Type B pancreatic cell (in vitro differentiated cells): Measurements from ENCODE around the gene RBM5. TPM values are rescaled to one million over a fixed set of nuclear protein-coding genes. Genes with fewer than 3 reads are reported as not detected.

Experiments
- DNase-seq: peaks from one replicate; pipeline ENCODE4 v3.0.0; 2021; ENCODE audit warnings: mixed read lengths; ENCODE audit not compliant: unreplicated experiment; ENCODE audit errors: extremely low spot score
- H3K27ac Mint-ChIP-seq: 2 replicates; pipeline ENCODE4 v1.8.0; 2021; ENCODE audit warnings: mild to moderate bottlenecking, mixed read lengths
- H3K27me3 Mint-ChIP-seq: 2 replicates; pipeline ENCODE4 v1.8.0; 2021; ENCODE audit warnings: mixed read lengths
- H3K36me3 Mint-ChIP-seq: 2 replicates; pipeline ENCODE4 v1.8.0; 2021; ENCODE audit warnings: mixed read lengths
- H3K4me1 Mint-ChIP-seq: one replicate; pipeline ENCODE4 v1.8.0; 2021; ENCODE audit warnings: mixed read lengths; ENCODE audit not compliant: unreplicated experiment
- H3K4me3 Mint-ChIP-seq: 2 replicates; pipeline ENCODE4 v1.8.0; 2021; ENCODE audit warnings: mild to moderate bottlenecking, mixed read lengths
- H3K9me3 Mint-ChIP-seq: 2 replicates; pipeline ENCODE4 v1.8.0; 2021; ENCODE audit warnings: mixed read lengths
- CTCF ChIP-seq: fragments of 200-600 bp; sonication (generic); conservative IDR thresholded peaks from 2 replicates; pipeline ENCODE4 v1.5.0; 2021; ENCODE audit warnings: antibody characterized with exemption, mild to moderate bottlenecking
- total RNA-seq: library from RNA; stranded (reverse); gene quantifications from 2 replicates; pipeline ENCODE4 v1.2.1, GENCODE V29; 2021; ENCODE audit warnings: low replicate concordance

The RBM5 gene
- total RNA-seq, 1 donor from 2014 or later = 244 TPM

GRCh38 chr3:50155491-50155878 is 66.8 kb downstream of the RBM5 start:
- H3K4me1 Mint-ChIP-seq = peaks cover 57% of the 10 kb centered on the region
- H3K9me3 Mint-ChIP-seq = no peaks in the 10 kb centered on the region
- peak overlapping the region; percentile 96 for H3K4me3 Mint-ChIP-seq
- no peak for DNase-seq
- TF ChIP-seq CTCF = no peak
- peak overlapping the region; percentile 94 for H3K27ac Mint-ChIP-seq
- peaks cover 7% of the 10 kb centered on the region for H3K36me3 Mint-ChIP-seq
- H3K27me3 Mint-ChIP-seq = peaks cover 10% of the 10 kb centered on the region

GRCh38 chr3:50155891-50156290 is 67.2 kb downstream of the RBM5 start:
- Mint-ChIP-seq H3K4me3 (peak overlapping the region; percentile 96), H3K27ac (peak overlapping the region; percentile 94), H3K36me3 (peaks cover 7% of the 10 kb centered on the region), H3K27me3 (peaks cover 9% of the 10 kb centered on the region), H3K9me3 (no peaks in the 10 kb centered on the region), H3K4me1 (peaks cover 54% of the 10 kb centered on the region)
- TF ChIP-seq CTCF = no peak
- no peak for DNase-seq

GRCh38 chr3:50156549-50157493 is 68.1 kb downstream of the RBM5 start:
- peaks cover 9% of the 10 kb centered on the region for H3K27me3 Mint-ChIP-seq
- H3K4me1 Mint-ChIP-seq = peaks cover 52% of the 10 kb centered on the region
- no peak for DNase-seq
- H3K4me3 Mint-ChIP-seq = peak overlapping the region; percentile 96
- TF ChIP-seq CTCF = no peak
- H3K9me3 Mint-ChIP-seq = no peaks in the 10 kb centered on the region
- H3K27ac Mint-ChIP-seq = peak overlapping the region; percentile 94
- H3K36me3 Mint-ChIP-seq = peaks cover 7% of the 10 kb centered on the region

GRCh38 chr3:50157827-50158529 is 69.3 kb downstream of the RBM5 start:
- peak overlapping the region; percentile 96 for H3K4me3 Mint-ChIP-seq
- H3K4me1 Mint-ChIP-seq = peaks cover 51% of the 10 kb centered on the region
- no peaks in the 10 kb centered on the region for H3K9me3 Mint-ChIP-seq
- H3K36me3 Mint-ChIP-seq = peaks cover 11% of the 10 kb centered on the region
- peaks cover 9% of the 10 kb centered on the region for H3K27me3 Mint-ChIP-seq
- TF ChIP-seq CTCF = no peak
- peak overlapping the region; percentile 82 for H3K27ac Mint-ChIP-seq
- DNase-seq = no peak

- Mint-ChIP-seq H3K36me3 (peaks cover 11% of the 10 kb centered on the region), H3K4me1 (peaks cover 44% of the 10 kb centered on the region), H3K4me3 (peak overlapping the region; percentile 96), H3K9me3 (no peaks in the 10 kb centered on the region), H3K27me3 (peaks cover 5% of the 10 kb centered on the region), H3K27ac (peak overlapping the region; percentile 82)
- no peak for DNase-seq
- TF ChIP-seq CTCF = no peak
Measured at GRCh38 chr3:50158530-50159146, 69.9 kb downstream of the RBM5 start.
